ENCODE measurements around the gene MTX1. TPM values are rescaled to one million over a fixed set of nuclear protein-coding genes. Genes with fewer than 3 reads are reported as not detected.

Gene MTX1
- total and polyA plus RNA-seq, 9 of the 15 experiments (the other 6 are each of a cell fraction or from before 2014, with no cell fraction given): 29.1 to 98.4 (median 66.9) TPM

DNA sequence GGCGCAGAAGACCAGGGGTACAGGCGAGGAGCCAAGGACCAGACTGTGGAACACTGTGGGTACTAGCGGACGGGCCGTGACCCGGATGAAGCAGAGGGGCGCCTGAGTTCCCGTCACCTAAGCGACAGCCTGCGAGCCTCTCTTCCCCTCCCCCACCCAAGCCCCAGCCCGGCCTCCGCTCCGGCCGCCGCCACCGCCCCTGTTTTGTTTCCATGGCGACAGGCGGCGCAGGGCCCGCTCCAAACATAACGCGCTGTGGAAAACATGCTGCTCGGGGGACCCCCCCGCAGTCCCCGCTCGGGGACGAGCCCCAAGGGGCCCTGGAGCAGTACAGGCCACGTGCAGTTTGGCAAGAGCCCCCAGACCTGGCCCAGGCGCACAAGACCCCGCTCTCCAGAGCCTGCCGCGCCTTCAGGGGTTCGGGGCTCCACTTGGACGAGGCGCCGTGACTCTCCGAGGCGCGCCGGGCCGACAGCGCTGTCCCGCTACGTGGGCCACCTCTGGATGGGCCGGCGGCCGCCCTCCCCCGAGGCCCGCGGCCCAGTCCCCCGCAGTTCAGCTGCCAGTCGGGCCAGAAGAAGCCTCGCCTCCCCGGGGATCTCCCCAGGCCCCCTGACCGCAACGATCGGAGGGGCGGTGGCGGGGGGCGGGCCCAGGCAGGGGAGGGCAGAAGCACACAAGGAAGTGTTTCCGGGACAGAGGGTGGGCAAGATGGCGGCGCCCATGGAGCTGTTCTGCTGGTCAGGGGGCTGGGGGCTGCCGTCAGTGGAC, at the start of gene MTX1 (continued):
- TF ChIP-seq, protein P1, sequence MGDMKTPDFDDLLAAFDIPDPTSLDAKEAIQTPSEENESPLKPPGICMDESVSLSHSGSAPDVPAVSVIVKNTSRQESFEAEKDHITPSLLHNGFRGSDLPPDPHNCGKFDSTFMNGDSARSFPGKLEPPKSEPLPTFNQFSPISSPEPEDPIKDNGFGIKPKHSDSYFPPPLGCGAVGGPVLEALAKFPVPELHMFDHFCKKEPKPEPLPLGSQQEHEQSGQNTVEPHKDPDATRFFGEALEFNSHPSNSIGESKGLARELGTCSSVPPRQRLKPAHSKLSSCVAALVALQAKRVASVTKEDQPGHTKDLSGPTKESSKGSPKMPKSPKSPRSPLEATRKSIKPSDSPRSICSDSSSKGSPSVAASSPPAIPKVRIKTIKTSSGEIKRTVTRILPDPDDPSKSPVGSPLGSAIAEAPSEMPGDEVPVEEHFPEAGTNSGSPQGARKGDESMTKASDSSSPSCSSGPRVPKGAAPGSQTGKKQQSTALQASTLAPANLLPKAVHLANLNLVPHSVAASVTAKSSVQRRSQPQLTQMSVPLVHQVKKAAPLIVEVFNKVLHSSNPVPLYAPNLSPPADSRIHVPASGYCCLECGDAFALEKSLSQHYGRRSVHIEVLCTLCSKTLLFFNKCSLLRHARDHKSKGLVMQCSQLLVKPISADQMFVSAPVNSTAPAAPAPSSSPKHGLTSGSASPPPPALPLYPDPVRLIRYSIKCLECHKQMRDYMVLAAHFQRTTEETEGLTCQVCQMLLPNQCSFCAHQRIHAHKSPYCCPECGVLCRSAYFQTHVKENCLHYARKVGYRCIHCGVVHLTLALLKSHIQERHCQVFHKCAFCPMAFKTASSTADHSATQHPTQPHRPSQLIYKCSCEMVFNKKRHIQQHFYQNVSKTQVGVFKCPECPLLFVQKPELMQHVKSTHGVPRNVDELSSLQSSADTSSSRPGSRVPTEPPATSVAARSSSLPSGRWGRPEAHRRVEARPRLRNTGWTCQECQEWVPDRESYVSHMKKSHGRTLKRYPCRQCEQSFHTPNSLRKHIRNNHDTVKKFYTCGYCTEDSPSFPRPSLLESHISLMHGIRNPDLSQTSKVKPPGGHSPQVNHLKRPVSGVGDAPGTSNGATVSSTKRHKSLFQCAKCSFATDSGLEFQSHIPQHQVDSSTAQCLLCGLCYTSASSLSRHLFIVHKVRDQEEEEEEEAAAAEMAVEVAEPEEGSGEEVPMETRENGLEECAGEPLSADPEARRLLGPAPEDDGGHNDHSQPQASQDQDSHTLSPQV (IDR thresholded peaks at IDR 0.05): 0 out of 2 replicates have a peak, but pooled peaks have one; percentile 33
- TF ChIP-seq HNRNPUL1 (IDR thresholded peaks at IDR 0.05; ENCODE audit: low read length) (no peak), CBX8 (IDR thresholded peaks at IDR 0.05; ENCODE audit: borderline replicate concordance, extremely low read depth, low read depth, low read length, poor library complexity, severe bottlenecking) (no peak), SMARCE1 (IDR thresholded peaks at IDR 0.05) (0 out of 2 replicates have a peak, but pooled peaks have one; percentile 37), ZBTB11 (CRISPR knock-in tag; IDR thresholded peaks at IDR 0.05) (peak in 1 of 3 experiments; percentile 81; a peak in 2 of 6 replicates), VEZF1 (CRISPR knock-in tag; IDR thresholded peaks at IDR 0.05) (peak; percentile 98), MYNN (IDR thresholded peaks at IDR 0.05) (0 out of 2 replicates have a peak, but pooled peaks have one; percentile 36), MYNN (CRISPR knock-in tag; IDR thresholded peaks at IDR 0.05) (no peak), XRCC3 (IDR thresholded peaks at IDR 0.05) (no peak), XRCC5 (IDR thresholded peaks at IDR 0.05; ENCODE audit: low read depth, low read length) (peak; percentile 54; the same call in 1 of the 2 replicates), MTA1 (IDR thresholded peaks at IDR 0.05; ENCODE audit: borderline replicate concordance) (peak; percentile 95), FOXJ2 (tag; IDR thresholded peaks at IDR 0.05) (peak; percentile 100), ZNF217 (CRISPR knock-in tag; IDR thresholded peaks at IDR 0.05) (no peak), ZBTB17 (CRISPR knock-in tag; IDR thresholded peaks at IDR 0.05) (peak; percentile 38; the same call in 1 of the 2 replicates), SUPT5H (IDR thresholded peaks at IDR 0.05) (peak; percentile 73), PML (IDR thresholded peaks at IDR 0.05; ENCODE audit: low read length) (peak; percentile 45; the same call in 1 of the 2 replicates)
- TF ChIP-seq, protein P2, sequence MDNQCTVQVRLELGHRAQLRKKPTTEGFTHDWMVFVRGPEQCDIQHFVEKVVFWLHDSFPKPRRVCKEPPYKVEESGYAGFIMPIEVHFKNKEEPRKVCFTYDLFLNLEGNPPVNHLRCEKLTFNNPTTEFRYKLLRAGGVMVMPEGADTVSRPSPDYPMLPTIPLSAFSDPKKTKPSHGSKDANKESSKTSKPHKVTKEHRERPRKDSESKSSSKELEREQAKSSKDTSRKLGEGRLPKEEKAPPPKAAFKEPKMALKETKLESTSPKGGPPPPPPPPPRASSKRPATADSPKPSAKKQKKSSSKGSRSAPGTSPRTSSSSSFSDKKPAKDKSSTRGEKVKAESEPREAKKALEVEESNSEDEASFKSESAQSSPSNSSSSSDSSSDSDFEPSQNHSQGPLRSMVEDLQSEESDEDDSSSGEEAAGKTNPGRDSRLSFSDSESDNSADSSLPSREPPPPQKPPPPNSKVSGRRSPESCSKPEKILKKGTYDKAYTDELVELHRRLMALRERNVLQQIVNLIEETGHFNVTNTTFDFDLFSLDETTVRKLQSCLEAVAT (IDR thresholded peaks at IDR 0.05): 0 out of 4 replicates have a peak, but pooled peaks of 1 of the 2 experiments have one; percentile 27

Data from K562 (cell line).